HepG2 (cell line): ENCODE results near the gene CABLES2. TPM values are rescaled to one million over a fixed set of nuclear protein-coding genes. Genes with fewer than 3 reads are reported as not detected.
A peak's percentile ranks its signal among the peaks of the same experiment; 100 is the strongest.

ENCODE experiments used
- ATAC-seq: fragments of 200-7000 bp; cut with Tn5 transposase; 3 replicates; pipeline ENCODE4 v1.9.1; 2020; ENCODE audit warnings: mild to moderate bottlenecking, moderate library complexity
- BruUV-seq: library from RNA; stranded (reverse); fragments of 400-500 nt; replicated peaks from 2 replicates; lab custom pipeline; 2021; lab: Mats Ljungman, UMichigan
- CTCF ChIA-PET: fragments of 300-600 bp; formaldehyde crosslinking; extraction: SDS; loops from one replicate; lab custom pipeline; 2021; ENCODE audit warnings: low total read pairs, inconsistent platforms, low intra/inter-chr PET ratio; lab: Yijun Ruan, JAX
- POLR2A ChIA-PET: fragments of 350-600 bp; sonication (Branson Sonifier 250); formaldehyde crosslinking; loops from one replicate; lab custom pipeline; 2020; ENCODE audit warnings: antibody characterized with exemption, inconsistent platforms; lab: Yijun Ruan, JAX
- DNase-seq: peaks from one replicate; pipeline ENCODE4 v3.0.0-alpha.2; 2015; ENCODE audit warnings: low spot score
- FAIRE-seq: peaks from 3 replicates; lab custom pipeline; 2011; peaks lifted over from hg19 to GRCh38; lab: Jason Lieb, UNC
- H2AFZ ChIP-seq: one replicate; pipeline ENCODE4 v1.6.1; 2011; ENCODE audit warnings: low read length, inconsistent platforms
- H3K27ac ChIP-seq: fragments of 300-600 bp; 3 replicates; pipeline ENCODE4 v1.8.0; 2011; ENCODE audit warnings: mixed run types, mild to moderate bottlenecking, mixed read lengths, low read length, inconsistent platforms; ENCODE audit not compliant: insufficient read depth; ENCODE audit errors: extremely low read length
- H3K27me3 ChIP-seq, 2 experiments: fragments of 200-600 bp in 1 of 2; 2 replicates in 1 of 2; 3 replicates in 1 of 2; pipeline versions ENCODE4 v1.6.0 to v1.8.0; 2011; ENCODE audit warnings: low read length in 2 of 2, mild to moderate bottlenecking in 2 of 2, moderate library complexity in 2 of 2, inconsistent platforms in 1 of 2; ENCODE audit not compliant: insufficient read depth in 2 of 2, control insufficient read depth in 1 of 2
- H3K36me3 ChIP-seq, 2 experiments: fragments of 200-600 bp in 1 of 2; replicated peaks in 1 of 2; 2 replicates in 1 of 2; 3 replicates in 1 of 2; pipeline versions ENCODE4 v1.5.1 to v1.8.0; 2011; ENCODE audit warnings: low read length in 2 of 2, inconsistent platforms in 1 of 2; ENCODE audit not compliant: insufficient read depth in 2 of 2, control insufficient read depth in 1 of 2
- H3K4me1 ChIP-seq: 2 replicates; pipeline ENCODE4 v1.5.1; 2012; ENCODE audit warnings: low read length, inconsistent platforms; ENCODE audit not compliant: insufficient read depth
- H3K4me2 ChIP-seq: 2 replicates; pipeline ENCODE4 v1.6.0; 2011; ENCODE audit warnings: low read depth, low read length, inconsistent platforms
- H3K4me3 ChIP-seq, 3 experiments: fragments of 200-600 bp in 1 of 3; sonication (generic), shearing (Covaris generic) in 1 of 3; replicated peaks in 1 of 3; 2 replicates each; pipeline ENCODE4 v1.5.1; 2011 to 2016; ENCODE audit warnings: low read length in 3 of 3, inconsistent platforms in 2 of 3, low read depth in 2 of 3, mild to moderate bottlenecking in 2 of 3, control low read depth in 1 of 3, mixed read lengths in 1 of 3; ENCODE audit not compliant: insufficient read depth in 1 of 3
- H3K79me2 ChIP-seq: one replicate; pipeline ENCODE4 v1.6.1; 2011; ENCODE audit warnings: low read length, inconsistent platforms; ENCODE audit not compliant: insufficient read depth
- H3K9ac ChIP-seq: 2 replicates; pipeline ENCODE4 v1.6.0; 2011; ENCODE audit warnings: mild to moderate bottlenecking, low read depth, low read length, inconsistent platforms; ENCODE audit not compliant: insufficient read depth
- H3K9me3 ChIP-seq: 2 replicates; pipeline ENCODE4 v1.5.1; 2012; ENCODE audit warnings: mild to moderate bottlenecking, low read length
- H4K20me1 ChIP-seq: 2 replicates; pipeline ENCODE4 v1.6.0; 2011; ENCODE audit warnings: inconsistent platforms, mild to moderate bottlenecking, low read length, moderate library complexity; ENCODE audit not compliant: insufficient read depth
- AGO2 ChIP-seq: fragments of 200-400 bp; formaldehyde crosslinking; optimal IDR thresholded peaks from 2 replicates; pipeline ENCODE3; 2017; ENCODE audit warnings: mild to moderate bottlenecking, low read depth, low read length, moderate library complexity
- ATF1 ChIP-seq: IDR thresholded peaks from 2 replicates; pipeline ENCODE4 v1.6.1; 2016; ENCODE audit warnings: mild to moderate bottlenecking, control low read depth
- FOSL1 ChIP-seq: sonication (generic); formaldehyde crosslinking; IDR thresholded peaks from 2 replicates; pipeline ENCODE4 v1.9.0; 2021; ENCODE audit warnings: missing genetic modification reagents, borderline replicate concordance
- HNRNPH1 ChIP-seq: fragments of 200-400 bp; formaldehyde crosslinking; optimal IDR thresholded peaks from 2 replicates; pipeline ENCODE3; 2017; ENCODE audit warnings: mild to moderate bottlenecking, low read depth, low read length
- HNRNPUL1 ChIP-seq: fragments of 200-400 bp; formaldehyde crosslinking; IDR thresholded peaks from 2 replicates; pipeline ENCODE4 v1.6.1; 2017; ENCODE audit warnings: low read depth, mild to moderate bottlenecking, low read length, moderate library complexity
- JARID2 ChIP-seq: sonication (generic); formaldehyde crosslinking; IDR thresholded peaks from 2 replicates; pipeline ENCODE4 v1.8.1; 2023; ENCODE audit warnings: missing genetic modification reagents, inconsistent platforms; ENCODE audit not compliant: insufficient replicate concordance
- KAT7 ChIP-seq: IDR thresholded peaks from 2 replicates; pipeline ENCODE4 v1.6.1; 2018; ENCODE audit warnings: borderline replicate concordance, missing compliant biosample characterization
- PLRG1 ChIP-seq: fragments of 450-650 bp; conservative IDR thresholded peaks from 2 replicates; pipeline ENCODE4 v1.6.1; 2016
- POLR2AphosphoS5 ChIP-seq: IDR thresholded peaks from 2 replicates; pipeline ENCODE4 v1.6.1; 2012; ENCODE audit warnings: low read depth, low read length
- ZNF142 ChIP-seq: sonication (generic); formaldehyde crosslinking; IDR thresholded peaks from 2 replicates; pipeline ENCODE4 v1.4.0; 2020; ENCODE audit warnings: missing genetic modification reagents
- ZNF274 ChIP-seq: sonication (generic); formaldehyde crosslinking; IDR thresholded peaks from 2 replicates; pipeline ENCODE4 v1.5.1; 2020; ENCODE audit warnings: mild to moderate bottlenecking, missing genetic modification reagents
- ZNF33A ChIP-seq: sonication (generic); formaldehyde crosslinking; IDR thresholded peaks from 2 replicates; pipeline ENCODE4 v1.5.1; 2020; ENCODE audit warnings: missing genetic modification reagents, mild to moderate bottlenecking, moderate library complexity, borderline replicate concordance
- ZNF501 ChIP-seq: sonication (generic); formaldehyde crosslinking; IDR thresholded peaks from 2 replicates; pipeline ENCODE4 v1.5.1; 2020; ENCODE audit warnings: mild to moderate bottlenecking, moderate library complexity, missing genetic modification reagents
- ZNF607 ChIP-seq: sonication (generic); formaldehyde crosslinking; IDR thresholded peaks from 2 replicates; pipeline ENCODE4 v1.5.1; 2020; ENCODE audit warnings: missing genetic modification reagents, mild to moderate bottlenecking, borderline replicate concordance
- ZNF674 ChIP-seq: sonication (generic); formaldehyde crosslinking; IDR thresholded peaks from 2 replicates; pipeline ENCODE4 v1.5.0; 2020; ENCODE audit warnings: low read depth, mild to moderate bottlenecking, missing genetic modification reagents
- ZNF768 ChIP-seq: sonication (generic); formaldehyde crosslinking; IDR thresholded peaks from 2 replicates; pipeline ENCODE4 v1.4.0; 2020; ENCODE audit warnings: missing genetic modification reagents
- ZNF788 ChIP-seq: sonication (generic); formaldehyde crosslinking; IDR thresholded peaks from 2 replicates; pipeline ENCODE4 v1.5.0; 2020; ENCODE audit warnings: mild to moderate bottlenecking, missing genetic modification reagents, borderline replicate concordance
- ZNF850 ChIP-seq: sonication (generic); formaldehyde crosslinking; conservative IDR thresholded peaks from 2 replicates; pipeline ENCODE4 v1.9.0; 2021; ENCODE audit warnings: mild to moderate bottlenecking, missing genetic modification reagents
- ZSCAN9 ChIP-seq: IDR thresholded peaks from 2 replicates; pipeline ENCODE4 v1.6.1; 2016; ENCODE audit warnings: borderline replicate concordance
- WGBS: methylation state at CpG from one replicate; pipeline ENCODE4 v1.1.6; 2017; ENCODE audit warnings: low lambda C conversion rate; 5-methylcytosine and 5-hydroxymethylcytosine counted together
- in situ Hi-C: cut with HindIII; loops from 2 replicates; pipeline ENCODE4 v1.10.0; 2017; ENCODE audit warnings: low pct_unique_long_range_greater_than_20kb; ENCODE audit not compliant: extremely low pct_ligation_motif_present
- intact Hi-C: fragments of 100-400 bp; cut with micrococcal nuclease; formaldehyde crosslinking; loops from one replicate; pipeline ENCODE4 v1.10.0; 2022; ENCODE audit not compliant: unreplicated experiment
- polyA plus RNA-seq, 8 experiments: library from polyadenylated mRNA; depleted of rRNA in 3 of 8; stranded (reverse) in 7 of 8; unstranded in 1 of 8; fragments of >200 nt; fragmentation: Illumina TruSeq in 4 of 8; extraction: Trizol in 4 of 8; gene quantifications; 2 replicates each; pipeline versions ENCODE4 v1.2.1 to v1.2.3, GENCODE V29; 2011 to 2016; ENCODE audit warnings: low read depth in 4 of 8, missing spikeins in 1 of 8, mixed read lengths in 1 of 8; ENCODE audit not compliant: insufficient read depth in 1 of 8
- total RNA-seq, 5 experiments: library from RNA; depleted of rRNA; stranded (reverse); fragments of >200 nt; fragmentation: Illumina TruSeq; extraction: Trizol; gene quantifications; 2 replicates each; pipeline ENCODE4 v1.2.3, GENCODE V29; 2016; ENCODE audit warnings: low read depth in 1 of 5

CABLES2 gene
- total and polyA plus RNA-seq, 2 of the 13 experiments (the other 11 are each of a cell fraction or from before 2014, with no cell fraction given), result 5.2 to 9.7 TPM

DNA sequence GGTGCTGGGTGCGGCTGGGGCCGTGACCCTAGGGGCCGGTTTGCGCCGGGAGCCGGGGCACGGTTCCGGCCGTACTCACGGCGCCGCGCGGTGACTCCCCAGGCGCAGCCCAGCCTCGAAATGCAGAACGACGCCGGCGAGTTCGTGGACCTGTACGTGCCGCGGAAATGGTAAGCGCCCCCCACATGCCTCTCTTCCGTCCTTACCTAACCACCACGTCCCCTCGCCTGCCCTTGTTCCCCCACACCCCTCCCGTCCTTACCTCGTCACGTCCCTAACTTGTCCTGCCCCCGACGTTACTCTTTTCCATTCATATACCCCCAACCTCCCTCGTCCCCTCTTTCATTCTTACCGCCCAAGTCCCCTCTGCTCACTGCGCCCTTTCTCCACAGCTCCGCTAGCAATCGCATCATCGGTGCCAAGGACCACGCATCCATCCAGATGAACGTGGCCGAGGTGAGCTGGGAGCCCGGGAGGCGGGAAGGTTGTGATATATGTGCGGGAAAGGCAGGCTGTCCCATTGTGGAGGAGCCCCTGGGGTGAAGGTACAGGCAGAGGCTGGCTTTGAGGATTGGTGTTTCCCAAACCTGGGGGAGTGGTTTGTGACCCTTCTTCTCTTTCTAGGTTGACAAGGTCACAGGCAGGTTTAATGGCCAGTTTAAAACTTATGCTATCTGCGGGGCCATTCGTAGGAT is 19.7 kb downstream of the CABLES2 start:
- FAIRE-seq, result no peak
- POLR2A ChIA-PET, result interaction anchor here (0.6 to 4.5 kb wide), 20 partner anchors 8 to 1240 kb away, joined by 3 to 73 read pairs (median 5); partner anchors contain the start of genes ADRM1 and LAMA5
- no peak for ATAC-seq
- intact Hi-C loops, result no loop called here
- H3K36me3 ChIP-seq, result peaks cover 15 to 34% of the 10 kb centered on the region in 2 experiments
- no peaks in the 10 kb centered on the region for H3K9me3 ChIP-seq
- H2AFZ ChIP-seq, result no peak overlapping the region
- CTCF ChIA-PET, result interaction anchor here (2.8 kb wide), 1 partner anchor 85 kb away, joined by 13 read pairs; the partner anchor contains the start of gene ADRM1
- H3K4me2 ChIP-seq, result peak overlapping the region; percentile 97
- H3K4me1 ChIP-seq, result peaks cover 34% of the 10 kb centered on the region
- H3K27ac ChIP-seq, result peak overlapping the region; percentile 66
- no peak for DNase-seq
- no peaks in the 10 kb centered on the region; a peak in 2 of 5 replicates for H3K27me3 ChIP-seq
- H4K20me1 ChIP-seq, result peaks cover 17% of the 10 kb centered on the region
- peaks cover 40% of the 10 kb centered on the region for H3K79me2 ChIP-seq
- H3K4me3 ChIP-seq, result peak overlapping the region; percentile 97 to 99 (median 99)
- peak overlapping the region; percentile 97 for H3K9ac ChIP-seq
- TSS peak; percentile 76 for BruUV-seq
- in situ Hi-C loops, result no loop called here
- WGBS, result under 1% methylated on average over 43 of the region's 47 CpGs
- TF ChIP-seq POLR2AphosphoS5, result peak; percentile 44; the same call in 1 of the 2 replicates
- TF ChIP-seq KAT7 (CRISPR knock-in tag), result peak; percentile 10
- TF ChIP-seq ZNF674 (CRISPR knock-in tag), result peak; percentile 41; the same call in 1 of the 2 replicates
- TF ChIP-seq ZNF142 (CRISPR knock-in tag), result 0 out of 2 replicates have a peak, but pooled peaks have one; percentile 23
- peak; percentile 4; the same call in 1 of the 2 replicates for TF ChIP-seq ZNF768
- 0 out of 2 replicates have a peak, but pooled peaks have one; percentile 6 for TF ChIP-seq ZSCAN9
- no peak for TF ChIP-seq ZNF850 (CRISPR knock-in tag)
- TF ChIP-seq HNRNPUL1, result no peak
- TF ChIP-seq ZNF33A (CRISPR knock-in tag), result no peak
- TF ChIP-seq JARID2 (CRISPR knock-in tag), result peak; percentile 8
- no peak for TF ChIP-seq PLRG1
- TF ChIP-seq ATF1 (CRISPR knock-in tag), result no peak
- 0 out of 2 replicates have a peak, but pooled peaks have one; percentile 53 for TF ChIP-seq ZNF788
- peak; percentile 48; the same call in 1 of the 2 replicates for TF ChIP-seq ZNF607 (CRISPR knock-in tag)
- TF ChIP-seq ZNF274 (CRISPR knock-in tag), result 0 out of 2 replicates have a peak, but pooled peaks have one; percentile 22
- peak; percentile 37 for TF ChIP-seq HNRNPH1
- TF ChIP-seq AGO2, result peak; percentile 33
- peak; percentile 26; the same call in 1 of the 2 replicates for TF ChIP-seq ZNF501 (CRISPR knock-in tag)
- no peak for TF ChIP-seq FOSL1 (CRISPR knock-in tag)
